ENCODE measurements around the gene MROH2A.

Gene MROH2A

GRCh38 chr2:233791151-233791882 is 13.2 kb downstream of the MROH2A start:
- H3K36me3 Mint-ChIP-seq = no peaks in the 10 kb centered on the region
- H3K9me3 Mint-ChIP-seq (ENCODE audit: low read depth) = no peaks in the 10 kb centered on the region
- peaks cover 4% of the 10 kb centered on the region for H3K27me3 Mint-ChIP-seq
- H3K4me1 Mint-ChIP-seq (ENCODE audit: low read depth) = no peaks in the 10 kb centered on the region
- no peak overlapping the region for H3K27ac Mint-ChIP-seq
- H3K4me3 Mint-ChIP-seq = no peak overlapping the region

GRCh38 chr2:233791883-233792329 is 13.8 kb downstream of the MROH2A start:
- Mint-ChIP-seq H3K36me3 (no peaks in the 10 kb centered on the region), H3K27me3 (peaks cover 4% of the 10 kb centered on the region), H3K27ac (no peak overlapping the region), H3K4me1 (ENCODE audit: low read depth) (no peaks in the 10 kb centered on the region), H3K4me3 (no peak overlapping the region), H3K9me3 (ENCODE audit: low read depth) (no peaks in the 10 kb centered on the region)

GRCh38 chr2:233792720-233793119 is 14.6 kb downstream of the MROH2A start:
- H3K36me3 Mint-ChIP-seq = no peaks in the 10 kb centered on the region
- no peak overlapping the region for H3K27ac Mint-ChIP-seq

GRCh38 chr2:233793465-233794127 is 15.5 kb downstream of the MROH2A start:
- Mint-ChIP-seq H3K27me3 (peaks cover 4% of the 10 kb centered on the region), H3K36me3 (no peaks in the 10 kb centered on the region), H3K27ac (no peak overlapping the region), H3K4me1 (ENCODE audit: low read depth) (no peaks in the 10 kb centered on the region), H3K9me3 (ENCODE audit: low read depth) (no peaks in the 10 kb centered on the region), H3K4me3 (no peak overlapping the region)

More at GRCh38 chr2:233792720-233793119, 14.6 kb downstream of the MROH2A start:
- Mint-ChIP-seq H3K4me1 (ENCODE audit: low read depth) (no peaks in the 10 kb centered on the region), H3K9me3 (ENCODE audit: low read depth) (no peaks in the 10 kb centered on the region), H3K4me3 (no peak overlapping the region), H3K27me3 (peaks cover 4% of the 10 kb centered on the region)

GRCh38 chr2:233794128-233794658 is 16.1 kb downstream of the MROH2A start:
- no peaks in the 10 kb centered on the region for H3K27me3 Mint-ChIP-seq
- H3K36me3 Mint-ChIP-seq = no peaks in the 10 kb centered on the region
- no peaks in the 10 kb centered on the region for H3K9me3 Mint-ChIP-seq (ENCODE audit: low read depth)
- H3K4me3 Mint-ChIP-seq = no peak overlapping the region
- H3K27ac Mint-ChIP-seq = no peak overlapping the region
- no peaks in the 10 kb centered on the region for H3K4me1 Mint-ChIP-seq (ENCODE audit: low read depth)

- Mint-ChIP-seq H3K4me3 (no peak overlapping the region), H3K4me1 (ENCODE audit: low read depth) (no peaks in the 10 kb centered on the region), H3K27ac (no peak overlapping the region), H3K9me3 (ENCODE audit: low read depth) (no peaks in the 10 kb centered on the region), H3K27me3 (no peaks in the 10 kb centered on the region), H3K36me3 (no peaks in the 10 kb centered on the region)
These were observed 17.6 kb downstream of the MROH2A start for GRCh38 chr2:233795735-233796171.

- no peaks in the 10 kb centered on the region for H3K36me3 Mint-ChIP-seq
- H3K4me3 Mint-ChIP-seq = no peak overlapping the region
- H3K9me3 Mint-ChIP-seq (ENCODE audit: low read depth) = no peaks in the 10 kb centered on the region
These were observed 18.1 kb downstream of the MROH2A start for GRCh38 chr2:233796254-233796653.

GRCh38 chr2:233798335-233799086 is 20.4 kb downstream of the MROH2A start:
- no peak overlapping the region for H3K27ac Mint-ChIP-seq
- H3K9me3 Mint-ChIP-seq (ENCODE audit: low read depth) = no peaks in the 10 kb centered on the region

More at GRCh38 chr2:233796254-233796653, 18.1 kb downstream of the MROH2A start:
- Mint-ChIP-seq H3K27me3 (no peaks in the 10 kb centered on the region), H3K4me1 (ENCODE audit: low read depth) (no peaks in the 10 kb centered on the region), H3K27ac (no peak overlapping the region)

GRCh38 chr2:233799087-233799665 is 21.0 kb downstream of the MROH2A start:
- Mint-ChIP-seq H3K36me3 (no peaks in the 10 kb centered on the region), H3K27me3 (peaks cover 3% of the 10 kb centered on the region), H3K4me1 (ENCODE audit: low read depth) (no peaks in the 10 kb centered on the region), H3K27ac (no peak overlapping the region), H3K4me3 (no peak overlapping the region), H3K9me3 (ENCODE audit: low read depth) (no peaks in the 10 kb centered on the region)

More at GRCh38 chr2:233798335-233799086, 20.4 kb downstream of the MROH2A start:
- H3K4me1 Mint-ChIP-seq (ENCODE audit: low read depth) = no peaks in the 10 kb centered on the region
- H3K36me3 Mint-ChIP-seq = no peaks in the 10 kb centered on the region
- H3K4me3 Mint-ChIP-seq = no peak overlapping the region
- peaks cover 3% of the 10 kb centered on the region for H3K27me3 Mint-ChIP-seq

- Mint-ChIP-seq H3K36me3 (no peaks in the 10 kb centered on the region), H3K27me3 (peaks cover 6% of the 10 kb centered on the region), H3K9me3 (ENCODE audit: low read depth) (no peaks in the 10 kb centered on the region), H3K4me3 (no peak overlapping the region), H3K4me1 (ENCODE audit: low read depth) (no peaks in the 10 kb centered on the region), H3K27ac (no peak overlapping the region)
These were observed 21.6 kb downstream of the MROH2A start for GRCh38 chr2:233799716-233800115.

GRCh38 chr2:233800208-233800607 is 22.1 kb downstream of the MROH2A start:
- Mint-ChIP-seq H3K36me3 (no peaks in the 10 kb centered on the region), H3K27ac (no peak overlapping the region), H3K27me3 (peaks cover 6% of the 10 kb centered on the region), H3K4me1 (ENCODE audit: low read depth) (no peaks in the 10 kb centered on the region), H3K4me3 (no peak overlapping the region), H3K9me3 (ENCODE audit: low read depth) (no peaks in the 10 kb centered on the region)

- Mint-ChIP-seq H3K36me3 (no peaks in the 10 kb centered on the region), H3K4me1 (ENCODE audit: low read depth) (no peaks in the 10 kb centered on the region), H3K27me3 (peaks cover 6% of the 10 kb centered on the region), H3K27ac (no peak overlapping the region), H3K9me3 (ENCODE audit: low read depth) (no peaks in the 10 kb centered on the region), H3K4me3 (no peak overlapping the region)
These were observed 23.4 kb downstream of the MROH2A start for GRCh38 chr2:233801357-233802131.

- Mint-ChIP-seq H3K27ac (no peak overlapping the region), H3K9me3 (ENCODE audit: low read depth) (no peaks in the 10 kb centered on the region), H3K27me3 (peaks cover 6% of the 10 kb centered on the region), H3K4me1 (ENCODE audit: low read depth) (no peaks in the 10 kb centered on the region), H3K4me3 (no peak overlapping the region), H3K36me3 (no peaks in the 10 kb centered on the region)
These were observed 24.1 kb downstream of the MROH2A start for GRCh38 chr2:233802132-233802815.

Data from activated naive CD8-positive, alpha-beta T cell (primary cell).